H9 (cell line): Measurements from ENCODE around the gene LYSMD2. TPM values are rescaled to one million over a fixed set of nuclear protein-coding genes. Genes with fewer than 3 reads are reported as not detected.

Experiments used
- DNase-seq: peaks from one replicate; pipeline ENCODE4 v3.0.0-alpha.2; 2017
- H2AFZ ChIP-seq: one replicate; pipeline ENCODE4 v1.6.1; 2013; ENCODE audit warnings: mild to moderate bottlenecking, low read length, control low read depth, moderate library complexity
- H2AK5ac ChIP-seq: 2 replicates; pipeline ENCODE4 v1.6.1; 2013; ENCODE audit warnings: low read length, control low read depth, mixed read lengths; ENCODE audit not compliant: insufficient read length
- H2BK120ac ChIP-seq: one replicate; pipeline ENCODE4 v1.6.1; 2013; ENCODE audit warnings: low read depth, mild to moderate bottlenecking, low read length, control low read depth, inconsistent platforms; ENCODE audit not compliant: poor library complexity, severe bottlenecking
- H2BK12ac ChIP-seq: 2 replicates; pipeline ENCODE4 v1.6.1; 2013; ENCODE audit warnings: low read length, control low read depth, mixed read lengths, low read depth; ENCODE audit not compliant: insufficient read length
- H2BK15ac ChIP-seq: 2 replicates; pipeline ENCODE4 v1.6.1; 2013; ENCODE audit warnings: low read depth, low read length, control low read depth
- H2BK20ac ChIP-seq: one replicate; pipeline ENCODE4 v1.6.1; 2013; ENCODE audit warnings: low read depth, mild to moderate bottlenecking, low read length, control low read depth, inconsistent platforms; ENCODE audit not compliant: poor library complexity, severe bottlenecking
- H2BK5ac ChIP-seq: 2 replicates; pipeline ENCODE4 v1.6.1; 2013; ENCODE audit warnings: low read length, control low read depth, mixed read lengths; ENCODE audit not compliant: insufficient read length
- H3K14ac ChIP-seq: 2 replicates; pipeline ENCODE4 v1.6.1; 2013; ENCODE audit warnings: low read length, control low read depth; ENCODE audit not compliant: insufficient read depth
- H3K18ac ChIP-seq: 2 replicates; pipeline ENCODE4 v1.6.1; 2013; ENCODE audit warnings: low read depth, mild to moderate bottlenecking, mixed read lengths, low read length, control low read depth; ENCODE audit not compliant: insufficient read length
- H3K23ac ChIP-seq: 2 replicates; pipeline ENCODE4 v1.6.1; 2013; ENCODE audit warnings: low read length, control low read depth, mixed read lengths, low read depth; ENCODE audit not compliant: insufficient read length
- H3K23me2 ChIP-seq: 2 replicates; pipeline ENCODE4 v1.6.1; 2013; ENCODE audit warnings: low read depth, mild to moderate bottlenecking, mixed read lengths, low read length, control low read depth; ENCODE audit not compliant: insufficient read length, poor library complexity, severe bottlenecking
- H3K27ac ChIP-seq: 2 replicates; pipeline ENCODE4 v1.5.1; 2013; ENCODE audit warnings: low read length, control low read depth, mixed read lengths, low read depth; ENCODE audit not compliant: insufficient read length
- H3K27me3 ChIP-seq: 2 replicates; pipeline ENCODE4 v1.6.1; 2013; ENCODE audit warnings: low read length, control low read depth, inconsistent platforms; ENCODE audit not compliant: insufficient read depth
- H3K4ac ChIP-seq: 2 replicates; pipeline ENCODE4 v1.6.1; 2013; ENCODE audit warnings: low read depth, mild to moderate bottlenecking, control low read depth, inconsistent platforms, low read length, moderate library complexity
- H3K4me1 ChIP-seq: 2 replicates; pipeline ENCODE4 v1.6.1; 2013; ENCODE audit warnings: low read length, control low read depth, inconsistent platforms; ENCODE audit not compliant: insufficient read depth
- H3K4me2 ChIP-seq: 2 replicates; pipeline ENCODE4 v1.6.1; 2013; ENCODE audit warnings: low read length, control low read depth, mixed read lengths; ENCODE audit not compliant: insufficient read length, insufficient read depth
- H3K56ac ChIP-seq: 2 replicates; pipeline ENCODE4 v1.6.1; 2013; ENCODE audit warnings: low read depth, mild to moderate bottlenecking, mixed read lengths, low read length, control low read depth; ENCODE audit not compliant: insufficient read length
- H3K79me1 ChIP-seq: 2 replicates; pipeline ENCODE4 v1.6.1; 2013; ENCODE audit warnings: low read depth, mild to moderate bottlenecking, moderate library complexity, low read length, control low read depth, inconsistent platforms; ENCODE audit not compliant: insufficient read depth, poor library complexity, severe bottlenecking
- H3K79me2 ChIP-seq: 2 replicates; pipeline ENCODE4 v1.6.1; 2013; ENCODE audit warnings: low read length, control low read depth, inconsistent platforms; ENCODE audit not compliant: insufficient read depth
- H3K9ac ChIP-seq: 2 replicates; pipeline ENCODE4 v1.6.1; 2013; ENCODE audit warnings: low read length, control low read depth, mixed read lengths; ENCODE audit not compliant: insufficient read length; ENCODE audit errors: extremely low read depth
- H3K9me3 ChIP-seq: one replicate; pipeline ENCODE4 v1.6.1; 2013; ENCODE audit warnings: low read depth, low read length, inconsistent platforms; ENCODE audit not compliant: control insufficient read depth
- H3T11ph ChIP-seq: one replicate; pipeline ENCODE4 v1.6.1; 2013; ENCODE audit warnings: mild to moderate bottlenecking, low read length, control low read depth, inconsistent platforms
- H4K20me1 ChIP-seq: one replicate; pipeline ENCODE4 v1.6.1; 2013; ENCODE audit not compliant: control insufficient read depth, insufficient read length, insufficient read depth
- H4K5ac ChIP-seq: 2 replicates; pipeline ENCODE4 v1.6.1; 2013; ENCODE audit warnings: low read depth, mild to moderate bottlenecking, mixed read lengths, low read length, control low read depth; ENCODE audit not compliant: insufficient read length
- H4K8ac ChIP-seq: replicated peaks from 2 replicates; pipeline ENCODE4 v1.6.1; 2013; ENCODE audit warnings: low read length, control low read depth, mixed read lengths, low read depth; ENCODE audit not compliant: insufficient read length
- H4K91ac ChIP-seq: 2 replicates; pipeline ENCODE4 v1.6.1; 2013; ENCODE audit warnings: low read depth, mild to moderate bottlenecking, moderate library complexity, mixed read lengths, low read length, control low read depth; ENCODE audit not compliant: insufficient read length
- H3K27ac Mint-ChIP-seq, 3 experiments: 2 replicates in 2 of 3; 3 replicates in 1 of 3; pipeline ENCODE4 v1.8.0; 2020 to 2021; ENCODE audit warnings: mixed read lengths in 3 of 3, mild to moderate bottlenecking in 1 of 3, moderate library complexity in 1 of 3
- H3K27me3 Mint-ChIP-seq: 2 replicates; pipeline ENCODE4 v1.8.0; 2021; ENCODE audit warnings: low read depth, mild to moderate bottlenecking, moderate library complexity, mixed read lengths
- H3K36me3 Mint-ChIP-seq, 3 experiments: 2 replicates in 2 of 3; 3 replicates in 1 of 3; pipeline ENCODE4 v1.8.0; 2020 to 2021; ENCODE audit warnings: low read depth in 3 of 3, mixed read lengths in 3 of 3; ENCODE audit not compliant: insufficient read depth in 1 of 3
- H3K4me1 Mint-ChIP-seq, 2 experiments: 2 replicates each; pipeline ENCODE4 v1.8.0; 2020; ENCODE audit warnings: mixed read lengths in 2 of 2
- H3K4me3 Mint-ChIP-seq, 2 experiments: 2 replicates in 1 of 2; 3 replicates in 1 of 2; pipeline ENCODE4 v1.8.0; 2020 to 2021; ENCODE audit warnings: mild to moderate bottlenecking in 2 of 2, mixed read lengths in 2 of 2, moderate library complexity in 1 of 2
- H3K9me3 Mint-ChIP-seq, 2 experiments: 2 replicates in 1 of 2; 3 replicates in 1 of 2; pipeline ENCODE4 v1.8.0; 2020; ENCODE audit warnings: mild to moderate bottlenecking in 2 of 2, mixed read lengths in 2 of 2, moderate library complexity in 1 of 2
- WGBS: extraction: QIAGEN DNeasy Blood & Tissue Kit; methylation state at CpG from one replicate; pipeline ENCODE4 v1.1.7; 2013; ENCODE audit warnings: missing lambda C conversion rate, low lambda C conversion rate, mixed read lengths; ENCODE audit not compliant: insufficient read length; ENCODE audit errors: extremely low coverage; 5-methylcytosine and 5-hydroxymethylcytosine counted together
- long read RNA-seq: library from polyadenylated mRNA; unstranded; transcript quantifications from one replicate; pipeline ENCODE4 v2.0.0, GENCODE V29; 2020
- total RNA-seq: library from RNA; stranded (reverse); gene quantifications from 2 replicates; pipeline ENCODE4 v1.2.1, GENCODE V29; 2021
- TF ChIP-seq, protein P1 (sequence below): fragments of 200-600 bp; sonication (generic); conservative IDR thresholded peaks from 3 replicates; pipeline ENCODE4 v1.8.0; 2021; ENCODE audit warnings: antibody characterized with exemption, mild to moderate bottlenecking

Gene LYSMD2, protein sequence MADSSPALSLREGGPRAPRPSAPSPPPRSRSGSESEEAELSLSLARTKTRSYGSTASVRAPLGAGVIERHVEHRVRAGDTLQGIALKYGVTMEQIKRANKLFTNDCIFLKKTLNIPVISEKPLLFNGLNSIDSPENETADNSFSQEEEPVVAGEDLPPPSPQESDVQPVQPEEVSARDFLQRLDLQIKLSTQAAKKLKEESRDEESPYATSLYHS
- total RNA-seq: 3.9 and 4.1 TPM in 2 replicates
- long read RNA-seq, transcript LYSMD2-201 (3 exons, 1,759 nt): major isoform, 6 of 9 reads
- long read RNA-seq, partial matches to known transcripts: 0 of 9 reads
- long read RNA-seq, other reads (novel, unspliced or antisense): 2 of 9 reads

DNA sequence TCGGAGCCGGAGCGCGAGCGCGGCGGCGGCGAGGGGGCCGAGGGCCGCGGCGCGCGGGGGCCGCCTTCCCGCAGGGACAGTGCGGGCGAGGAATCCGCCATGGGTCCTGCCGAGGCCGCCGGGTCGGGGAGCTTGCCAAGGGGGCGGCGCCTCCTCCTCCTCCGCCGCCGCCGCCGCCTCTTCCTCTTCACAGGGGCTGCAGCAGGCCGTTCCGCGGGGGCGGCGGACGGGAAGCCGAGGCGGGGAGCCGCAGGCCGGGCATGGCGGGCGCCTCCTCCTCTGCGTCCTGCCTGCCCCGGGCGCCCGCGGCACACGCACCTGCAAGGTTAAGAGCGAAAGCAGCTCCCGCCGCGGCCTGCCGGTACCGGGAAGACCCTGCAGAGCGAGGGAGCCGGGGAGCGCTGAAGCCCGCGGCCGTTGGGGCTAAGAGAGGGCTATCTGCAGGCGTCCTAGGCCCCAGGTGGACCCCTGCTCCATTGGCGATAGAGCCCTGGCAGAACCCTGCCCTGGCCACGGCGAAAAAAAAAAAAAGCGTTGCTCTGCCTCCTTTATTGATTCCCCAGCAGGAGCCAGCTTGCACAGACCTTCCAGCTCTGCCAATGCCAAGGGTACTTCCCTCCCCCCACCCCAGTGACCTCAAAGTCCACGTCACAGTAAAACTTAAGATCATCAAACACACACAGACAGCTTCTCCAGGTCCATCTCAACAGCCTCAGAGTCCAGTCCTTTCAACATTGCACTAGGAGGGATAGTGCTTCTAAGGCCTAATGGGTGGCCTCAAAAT, at the start of gene LYSMD2:
Gene LYSMD2, minus strand, starts transcription at position 134 of the 784 bp plus-strand sequence. Its CDS starts 33 bp downstream, at position 101.
- Mint-ChIP-seq H3K27ac (no peak within 1 kb of the TSS; a peak in 1 of 7 replicates), H3K4me3 (peak within 1 kb of the TSS; percentile 66 to 85), H3K27me3 (peaks cover 43% of the 10 kb centered on the region), H3K9me3 (no peaks in the 10 kb centered on the region; a peak in 1 of 5 replicates), H3K4me1 (peaks cover 9 to 15% of the 10 kb centered on the region in 2 experiments), H3K36me3 (no peaks in the 10 kb centered on the region; a peak in 1 of 7 replicates)
- peak within 1 kb of the TSS; percentile 92 for H3K14ac ChIP-seq
- TF ChIP-seq, protein P1, sequence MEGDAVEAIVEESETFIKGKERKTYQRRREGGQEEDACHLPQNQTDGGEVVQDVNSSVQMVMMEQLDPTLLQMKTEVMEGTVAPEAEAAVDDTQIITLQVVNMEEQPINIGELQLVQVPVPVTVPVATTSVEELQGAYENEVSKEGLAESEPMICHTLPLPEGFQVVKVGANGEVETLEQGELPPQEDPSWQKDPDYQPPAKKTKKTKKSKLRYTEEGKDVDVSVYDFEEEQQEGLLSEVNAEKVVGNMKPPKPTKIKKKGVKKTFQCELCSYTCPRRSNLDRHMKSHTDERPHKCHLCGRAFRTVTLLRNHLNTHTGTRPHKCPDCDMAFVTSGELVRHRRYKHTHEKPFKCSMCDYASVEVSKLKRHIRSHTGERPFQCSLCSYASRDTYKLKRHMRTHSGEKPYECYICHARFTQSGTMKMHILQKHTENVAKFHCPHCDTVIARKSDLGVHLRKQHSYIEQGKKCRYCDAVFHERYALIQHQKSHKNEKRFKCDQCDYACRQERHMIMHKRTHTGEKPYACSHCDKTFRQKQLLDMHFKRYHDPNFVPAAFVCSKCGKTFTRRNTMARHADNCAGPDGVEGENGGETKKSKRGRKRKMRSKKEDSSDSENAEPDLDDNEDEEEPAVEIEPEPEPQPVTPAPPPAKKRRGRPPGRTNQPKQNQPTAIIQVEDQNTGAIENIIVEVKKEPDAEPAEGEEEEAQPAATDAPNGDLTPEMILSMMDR: no peak
- H2BK12ac ChIP-seq: no peak within 1 kb of the TSS
- no peak within 1 kb of the TSS for H2BK5ac ChIP-seq
- no peak within 1 kb of the TSS for H3K27ac ChIP-seq
- H3K79me2 ChIP-seq: 0 out of 2 replicates have a peak, but pooled peaks cover under 1% of the 10 kb centered on the region
- no CpG with 5 or more reads among the region's 67 CpGs for WGBS
- H2BK120ac ChIP-seq: no peak within 1 kb of the TSS
- H2BK15ac ChIP-seq: no peak within 1 kb of the TSS
- H3K9ac ChIP-seq: peak within 1 kb of the TSS; percentile 38
- H3K4me2 ChIP-seq: peak within 1 kb of the TSS; percentile 57
- H2AK5ac ChIP-seq: no peak within 1 kb of the TSS
- H4K91ac ChIP-seq: no peak within 1 kb of the TSS
- H3K23ac ChIP-seq: no peak within 1 kb of the TSS
- H4K20me1 ChIP-seq: no peaks in the 10 kb centered on the region
- no peak within 1 kb of the TSS for H4K8ac ChIP-seq
- no peak within 1 kb of the TSS for H3T11ph ChIP-seq
- peak; percentile 50 for DNase-seq
- H3K79me1 ChIP-seq: no peaks in the 10 kb centered on the region
- H4K5ac ChIP-seq: no peak within 1 kb of the TSS
- peaks cover 7% of the 10 kb centered on the region; the same call in 1 of the 2 replicates for H3K27me3 ChIP-seq
- no peak within 1 kb of the TSS for H2AFZ ChIP-seq
- H3K9me3 ChIP-seq: no peaks in the 10 kb centered on the region
- H3K18ac ChIP-seq: peak within 1 kb of the TSS; percentile 58
- H2BK20ac ChIP-seq: no peak within 1 kb of the TSS
- H3K56ac ChIP-seq: no peak within 1 kb of the TSS
- no peaks in the 10 kb centered on the region for H3K4me1 ChIP-seq
- no peak within 1 kb of the TSS for H3K4ac ChIP-seq
- H3K23me2 ChIP-seq: peaks cover 7% of the 10 kb centered on the region
